Posterior cingulate gyrus (tissue), 11 donors: ENCODE results near the gene ABAT.

Experiments used
- DNase-seq, 10 donors: peaks; one replicate each; pipeline versions ENCODE4 v3.0.0 to v3.0.0-alpha.2; 2020 to 2021; ENCODE audit warnings: mixed read lengths in 3 of 10
- intact Hi-C: fragments of 100-400 bp; cut with DNase I; formaldehyde crosslinking; loops from one replicate; pipeline ENCODE4 v1.15.1; 2023

ABAT gene

DNA sequence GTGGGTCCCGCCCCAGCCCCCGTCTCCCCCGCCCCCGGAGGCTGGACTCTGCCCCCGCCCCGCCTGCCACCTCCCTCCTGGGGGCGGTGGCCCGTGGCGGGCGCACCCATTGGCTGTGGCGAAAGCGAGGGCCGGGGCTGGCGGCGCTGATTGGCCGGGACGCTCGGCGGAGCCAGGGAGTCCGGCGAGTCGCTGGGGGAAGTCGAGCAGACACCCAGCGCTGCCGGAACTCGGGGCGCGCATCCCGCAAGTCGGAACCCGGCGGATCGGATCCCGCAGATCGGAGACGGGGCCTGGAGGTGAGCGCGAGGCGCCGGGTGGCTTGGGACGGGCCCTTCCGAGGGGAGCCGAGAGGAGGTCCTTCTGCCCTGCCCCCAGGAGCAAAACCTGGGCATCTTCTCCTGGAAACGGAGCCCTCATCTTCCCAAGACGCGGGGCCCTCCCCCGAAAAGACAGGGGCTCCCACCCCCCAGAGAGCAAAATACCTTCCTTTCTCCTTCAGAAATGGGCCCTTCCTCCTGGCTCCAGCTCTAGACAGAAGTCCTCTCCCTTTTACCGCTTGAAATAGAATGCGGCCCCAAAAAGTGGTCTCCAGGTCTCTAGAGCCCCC, at the start of gene ABAT:
ABAT (plus strand) TSS at position 205 of the 610 bp plus-strand sequence. CDS start 61,123 bp downstream, outside the sequence.
- intact Hi-C loops: loop anchor here (5.0 kb wide), 1 partner anchor 123 kb away; the partner anchor contains the start of genes PMM2 and TMEM186
- DNase-seq: peak; percentile 88 to 99 (median 95)

DNA sequence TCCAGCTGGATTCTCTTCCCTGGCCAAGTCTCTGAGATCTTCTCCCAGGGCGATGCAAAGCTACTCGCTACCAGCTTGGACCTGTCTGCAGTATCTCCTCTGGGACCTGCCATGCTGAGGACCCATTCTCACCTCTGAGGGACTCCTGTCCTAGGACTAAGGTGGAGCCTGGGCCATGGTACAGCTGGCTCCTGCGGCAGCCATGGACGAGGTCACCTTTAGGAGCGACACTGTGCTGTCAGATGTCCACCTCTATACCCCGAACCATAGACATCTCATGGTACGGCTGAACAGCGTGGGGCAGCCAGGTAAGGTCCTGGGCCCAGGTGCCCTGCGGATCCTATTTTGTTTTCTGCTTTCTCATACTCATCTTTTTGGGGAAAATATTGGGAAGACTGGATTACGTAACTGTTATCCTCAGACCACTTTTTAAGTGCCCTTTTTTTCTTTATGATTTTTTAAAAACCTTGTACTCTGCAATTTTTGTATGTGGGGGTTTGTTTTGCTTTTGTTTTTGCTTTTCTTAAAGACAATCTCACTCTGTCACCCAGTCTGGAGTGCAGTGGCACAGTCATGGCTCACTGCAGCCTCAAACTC, 48.8 kb upstream of the ABAT start:
- peak in 1 of 10 donors; percentile 46 for DNase-seq
- intact Hi-C loops: no loop called here

DNA sequence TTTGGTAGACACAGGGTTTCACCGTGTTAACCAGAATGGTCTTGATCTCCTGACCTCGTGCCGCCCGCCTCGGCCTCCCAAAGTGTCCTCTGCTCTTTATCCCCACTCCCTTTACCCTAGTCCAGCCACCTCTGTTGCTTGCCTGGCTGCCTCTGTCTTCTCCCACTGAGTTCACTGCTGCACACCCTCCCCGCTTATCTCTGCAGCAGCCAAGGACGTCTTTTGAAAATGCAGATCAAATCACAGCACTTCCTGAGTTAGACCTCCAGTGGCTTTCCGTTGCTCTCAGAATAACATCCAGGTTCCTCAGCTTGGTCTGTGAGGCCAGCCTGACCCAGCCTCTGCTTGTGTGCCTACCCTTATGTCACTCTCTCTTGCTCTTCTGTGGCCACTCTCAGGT, 47.5 kb upstream of the ABAT start:
- intact Hi-C loops: no loop called here
- no peak for DNase-seq

GRCh38 chr16:8627456-8627855, 47.0 kb upstream of the ABAT start:
- intact Hi-C loops: no loop called here

GRCh38 chr16:8628981-8629725, 45.3 kb upstream of the ABAT start:
- intact Hi-C loops: no loop called here
- no peak for DNase-seq

More at GRCh38 chr16:8627456-8627855, 47.0 kb upstream of the ABAT start:
- DNase-seq: no peak

GRCh38 chr16:8630255-8630953, 44.0 kb upstream of the ABAT start:
- intact Hi-C loops: no loop called here

DNA sequence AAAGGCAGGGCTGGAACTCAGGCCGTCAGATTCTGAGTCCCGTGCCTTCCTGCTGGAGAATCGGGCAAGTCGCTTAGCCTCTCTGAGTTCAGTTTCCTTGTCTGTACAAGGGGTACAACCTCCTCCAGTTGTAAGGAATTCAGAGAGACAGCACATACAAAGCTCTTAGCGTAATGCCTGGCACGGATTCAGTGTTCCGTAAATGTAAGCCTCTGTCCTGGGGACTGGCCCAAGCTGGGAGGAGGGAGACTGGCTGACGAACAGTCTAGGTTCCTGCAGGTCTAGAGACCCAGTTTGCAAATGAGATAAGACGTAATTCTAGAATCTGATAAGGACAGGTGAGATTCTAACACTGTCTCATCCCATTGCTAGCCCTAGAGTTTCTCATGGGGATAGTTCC, 43.0 kb upstream of the ABAT start:
- intact Hi-C loops: no loop called here

More at GRCh38 chr16:8630255-8630953, 44.0 kb upstream of the ABAT start:
- no peak for DNase-seq

GRCh38 chr16:8631818-8632465, 42.5 kb upstream of the ABAT start:
- intact Hi-C loops: no loop called here
- DNase-seq: no peak

More for the DNA sequence above, 43.0 kb upstream of the ABAT start:
- no peak for DNase-seq

GRCh38 chr16:8632675-8633182, 41.7 kb upstream of the ABAT start:
- intact Hi-C loops: no loop called here
- no peak for DNase-seq

DNA sequence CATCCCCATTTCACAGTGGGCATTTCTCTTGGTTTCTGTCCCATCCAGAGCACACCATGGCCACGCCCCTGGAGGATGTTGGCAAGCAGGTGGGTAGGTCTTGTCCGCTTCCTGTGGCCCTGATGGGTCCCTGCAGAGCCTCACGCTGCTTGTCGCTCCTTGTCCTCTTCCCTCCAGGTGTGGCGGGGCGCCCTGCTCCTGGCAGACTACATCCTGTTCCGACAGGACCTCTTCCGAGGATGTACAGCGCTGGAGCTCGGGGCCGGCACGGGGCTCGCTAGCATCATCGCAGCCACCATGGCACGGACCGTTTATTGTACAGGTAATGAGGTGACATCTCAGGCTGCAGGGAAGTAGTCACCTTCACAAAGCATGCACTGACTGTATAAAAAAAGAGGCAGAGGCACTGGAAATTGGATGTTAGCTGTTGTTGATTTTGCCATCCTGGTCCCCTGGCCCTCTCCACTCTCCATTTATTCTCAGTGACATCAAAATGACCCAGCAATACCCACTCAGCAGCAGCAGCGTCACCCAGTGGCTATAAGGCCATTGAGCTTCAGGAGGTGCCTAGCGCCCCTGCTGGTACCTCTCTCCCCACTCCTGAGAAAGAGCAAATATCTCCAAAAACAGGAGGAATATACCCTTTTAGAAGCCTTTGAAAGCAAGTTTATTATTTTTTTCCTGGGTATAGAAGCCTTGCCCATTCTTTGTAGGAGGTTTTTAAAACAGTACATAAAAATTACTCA, 39.3 kb upstream of the ABAT start:
- DNase-seq: peak in 1 of 10 donors; percentile 25
- intact Hi-C loops: no loop called here

GRCh38 chr16:8639694-8640093, 34.7 kb upstream of the ABAT start:
- intact Hi-C loops: no loop called here
- DNase-seq: no peak

DNA sequence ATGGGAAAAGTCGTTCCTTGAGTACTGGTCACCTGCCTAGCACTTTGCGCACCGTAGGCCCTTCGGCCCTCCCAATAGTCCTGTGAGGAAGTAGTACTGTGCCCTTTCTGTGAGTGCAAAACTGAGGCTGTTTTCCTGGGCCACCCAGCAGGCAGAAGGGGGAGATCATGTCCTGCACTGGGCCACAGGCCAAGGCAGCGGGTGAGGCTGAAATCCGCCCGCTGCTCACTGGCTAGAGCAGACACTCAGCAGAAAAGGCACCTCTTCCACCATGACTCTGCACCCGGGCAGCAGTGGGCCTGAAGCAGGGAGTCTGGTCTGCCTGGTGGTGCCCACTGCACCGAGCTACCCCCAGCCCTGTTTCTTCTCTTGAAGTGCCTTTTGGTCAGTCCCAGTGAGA, 32.7 kb upstream of the ABAT start:
- intact Hi-C loops: no loop called here
- DNase-seq: peak in 7 of 10 donors; percentile 24 to 90 (median 37)

DNA sequence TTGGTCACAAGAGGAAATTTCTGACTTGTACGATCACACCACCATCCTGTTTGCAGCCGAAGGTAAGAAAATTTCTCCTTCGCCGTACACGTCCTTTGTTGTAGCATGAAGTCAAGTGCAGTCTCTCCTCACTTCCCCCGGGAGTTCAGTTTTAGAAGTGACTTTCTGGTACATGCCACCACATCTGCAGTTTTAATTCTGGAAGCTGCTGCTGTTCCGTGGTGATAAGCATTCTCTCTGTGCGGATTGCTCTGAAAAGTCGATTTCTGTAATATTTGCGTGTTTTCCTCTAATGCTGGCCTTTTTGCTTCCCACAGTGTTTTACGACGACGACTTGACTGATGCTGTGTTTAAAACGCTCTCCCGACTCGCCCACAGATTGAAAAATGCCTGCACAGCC, 32.3 kb upstream of the ABAT start:
- no peak for DNase-seq
- intact Hi-C loops: no loop called here

DNA sequence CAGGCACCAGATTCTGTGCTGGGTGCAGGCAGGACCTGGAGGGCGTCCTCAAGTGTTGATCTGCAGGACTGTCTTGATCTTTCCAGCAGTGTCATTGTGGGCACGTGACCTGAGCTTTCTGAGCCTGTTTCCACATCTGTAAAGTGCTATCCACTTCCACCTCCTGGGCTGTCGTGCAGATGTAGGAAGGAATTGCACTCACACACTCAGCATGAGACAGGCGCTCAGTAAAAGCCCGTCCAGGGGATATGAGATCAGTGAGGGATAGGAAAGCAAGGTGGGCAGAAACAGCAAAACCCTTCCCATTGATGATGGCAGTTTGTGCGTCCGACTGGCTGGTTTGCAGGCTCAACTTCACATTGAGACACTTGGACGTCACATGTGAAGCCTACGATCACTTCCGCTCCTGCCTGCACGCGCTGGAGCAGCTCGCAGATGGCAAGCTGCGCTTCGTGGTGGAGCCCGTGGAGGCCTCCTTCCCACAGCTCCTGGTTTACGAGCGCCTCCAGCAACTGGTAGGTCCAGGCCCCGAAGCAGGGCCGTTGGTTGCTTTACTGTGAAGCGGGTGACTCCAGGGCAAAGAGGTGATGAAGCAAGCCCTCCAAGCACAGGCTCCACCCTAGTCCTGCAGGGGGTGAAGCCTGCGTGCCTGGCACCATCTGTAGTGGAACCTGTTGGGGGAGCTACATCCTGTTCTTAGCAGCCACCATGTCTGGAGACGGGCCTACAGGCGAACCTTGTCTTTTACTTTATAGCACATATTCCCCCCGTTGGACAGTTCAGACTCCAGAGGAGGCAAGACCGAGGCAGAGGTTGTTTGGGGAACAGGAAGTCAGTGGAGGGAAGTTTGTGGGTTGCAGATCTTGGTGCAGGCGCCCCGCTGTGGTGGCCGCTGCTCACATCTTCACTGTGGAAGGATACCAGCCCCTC, 29.9 kb upstream of the ABAT start:
- peak in 2 of 10 donors; percentile 18 to 59 for DNase-seq
- intact Hi-C loops: no loop called here

DNA sequence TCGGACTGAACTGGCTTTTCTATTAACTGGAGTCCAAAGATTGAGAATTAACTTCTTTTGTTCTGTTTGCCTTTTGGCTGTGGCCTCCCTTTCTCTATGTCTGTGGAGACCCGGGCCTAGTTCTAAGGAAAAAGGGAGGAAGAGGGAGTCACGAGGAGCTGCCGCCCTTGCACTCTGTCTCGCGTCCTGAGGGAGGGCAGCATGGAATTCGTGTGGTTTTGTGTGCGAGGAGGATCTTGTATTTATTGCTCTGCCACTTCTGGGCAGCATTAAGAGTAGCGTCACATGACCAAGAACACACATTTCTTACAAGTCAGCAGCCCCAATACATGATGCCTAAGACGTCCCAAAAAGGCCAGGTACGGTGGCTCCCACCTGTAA, 29.3 kb upstream of the ABAT start:
- intact Hi-C loops: no loop called here
- no peak for DNase-seq

DNA sequence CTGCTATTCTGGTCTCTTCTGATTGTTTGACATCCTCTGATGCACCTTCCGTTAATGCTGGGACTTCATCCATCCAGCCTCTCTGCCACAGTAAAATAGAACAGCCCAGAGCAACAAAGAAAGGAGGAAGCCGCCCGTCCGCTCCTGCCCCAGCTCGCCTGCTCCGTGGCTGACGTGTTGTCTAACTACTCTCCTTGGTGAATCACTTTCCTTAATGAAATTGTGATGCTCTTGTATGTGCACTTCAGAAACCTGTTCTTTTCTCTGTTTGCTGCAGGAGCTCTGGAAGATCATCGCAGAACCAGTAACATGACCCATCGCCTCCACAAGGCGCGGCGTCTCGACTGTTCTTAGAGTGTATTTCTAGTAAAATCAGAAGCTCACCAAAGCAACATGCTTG, 28.6 kb upstream of the ABAT start:
- no peak for DNase-seq
- intact Hi-C loops: no loop called here

GRCh38 chr16:8646326-8647053, 27.9 kb upstream of the ABAT start:
- no peak for DNase-seq
- intact Hi-C loops: no loop called here
